SU-DHL-6 (cell line): ENCODE data around the gene FRMD4B.

ENCODE experiments used
- H2AFZ ChIP-seq: fragments of 200-600 bp; sonication (generic); 2 replicates; pipeline ENCODE4 v1.6.1; 2014; ENCODE audit warnings: low read depth, mild to moderate bottlenecking, moderate library complexity, mixed read lengths, antibody characterized with exemption, low read length; ENCODE audit not compliant: severe bottlenecking
- H3F3A ChIP-seq: fragments of 200-600 bp; shearing (Covaris generic); 2 replicates; pipeline ENCODE4 v1.6.0; 2016; ENCODE audit warnings: antibody characterized with exemption, mild to moderate bottlenecking; ENCODE audit not compliant: insufficient read depth
- H3K27ac ChIP-seq: fragments of 200-600 bp; sonication (generic); 2 replicates; pipeline ENCODE4 v1.5.1; 2016; ENCODE audit warnings: low read depth, mild to moderate bottlenecking, low read length, moderate library complexity, mixed read lengths
- H3K27me3 ChIP-seq: fragments of 200-600 bp; sonication (generic), shearing (Covaris generic); 2 replicates; pipeline ENCODE4 v1.6.0; 2014; ENCODE audit warnings: mild to moderate bottlenecking, low read length
- H3K36me3 ChIP-seq: fragments of 200-600 bp; sonication (generic); 2 replicates; pipeline ENCODE4 v1.6.1; 2014; ENCODE audit warnings: mild to moderate bottlenecking, low read length, mixed read lengths
- H3K4me2 ChIP-seq: fragments of 300-600, 200-600 bp; shearing (Covaris generic), sonication (generic); 2 replicates; pipeline ENCODE4 v1.6.0; 2014; ENCODE audit warnings: low read length, low read depth, mild to moderate bottlenecking; ENCODE audit not compliant: poor library complexity, severe bottlenecking
- H3K4me3 ChIP-seq: fragments of 200-600 bp; sonication (generic); 2 replicates; pipeline ENCODE4 v1.5.1; 2014; ENCODE audit warnings: antibody characterized with exemption, low read length, mild to moderate bottlenecking, mixed read lengths; ENCODE audit not compliant: insufficient read depth, poor library complexity, severe bottlenecking
- H3K79me2 ChIP-seq: fragments of 200-600 bp; sonication (generic); 2 replicates; pipeline ENCODE4 v1.6.1; 2014; ENCODE audit warnings: mild to moderate bottlenecking, low read length, moderate library complexity; ENCODE audit not compliant: insufficient read depth
- H3K9ac ChIP-seq: fragments of 200-600 bp; sonication (generic); 2 replicates; pipeline ENCODE4 v1.7.0; 2014; ENCODE audit warnings: mild to moderate bottlenecking, low read length
- H3K9me2 ChIP-seq: fragments of 200-600 bp; sonication (generic); replicated peaks from 2 replicates; pipeline ENCODE4 v1.6.1; 2014; ENCODE audit warnings: low read length; ENCODE audit not compliant: insufficient read depth
- H3K9me3 ChIP-seq: fragments of 200-600 bp; sonication (generic); 2 replicates; pipeline ENCODE4 v1.6.1; 2014; ENCODE audit warnings: low read length, mixed read lengths; ENCODE audit not compliant: insufficient read depth
- H4K20me1 ChIP-seq: fragments of 200-600 bp; sonication (generic); 2 replicates; pipeline ENCODE4 v1.6.1; 2014; ENCODE audit warnings: low read depth, mild to moderate bottlenecking, antibody characterized with exemption, low read length, moderate library complexity, mixed read lengths
- CTCF ChIP-seq: fragments of 200-600 bp; sonication (generic); IDR thresholded peaks from one replicate; pipeline ENCODE4 v1.5.1; 2017; ENCODE audit warnings: antibody characterized with exemption, mild to moderate bottlenecking, low read length, moderate library complexity; ENCODE audit not compliant: insufficient read depth, poor library complexity, severe bottlenecking
- EZH2phosphoT487 ChIP-seq: fragments of 200-600 bp; sonication (generic), shearing (Covaris generic); conservative IDR thresholded peaks from 2 replicates; pipeline ENCODE4 v1.6.1; 2018; ENCODE audit warnings: mild to moderate bottlenecking, antibody characterized with exemption, low read length, moderate library complexity, mixed read lengths

FRMD4B gene

DNA sequence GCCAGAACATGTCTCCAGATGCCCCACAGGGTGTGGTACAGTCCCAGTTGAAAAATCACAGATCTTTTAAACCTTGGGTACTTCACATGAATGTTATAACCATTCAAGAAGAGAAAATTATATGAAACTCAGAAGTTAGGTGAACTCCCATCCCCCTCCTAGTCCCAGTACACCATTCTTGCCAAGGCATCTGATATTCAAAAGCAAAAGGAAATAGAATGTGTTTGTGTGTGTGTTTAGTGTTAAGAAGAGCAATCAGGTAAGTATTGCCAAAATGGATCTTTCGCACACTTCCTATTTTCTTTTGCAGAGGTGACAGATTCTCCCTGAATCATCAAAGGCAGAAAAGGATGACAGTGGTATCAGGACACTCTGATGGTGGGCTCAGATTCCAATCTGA, 219.4 kb downstream of the FRMD4B start:
- Histone ChIP-seq H3K9ac (no peak overlapping the region), H3F3A (no peaks in the 10 kb centered on the region), H3K36me3 (no peaks in the 10 kb centered on the region), H3K4me2 (no peak overlapping the region), H3K79me2 (no peaks in the 10 kb centered on the region), H2AFZ (no peak overlapping the region), H3K9me2 (no peaks in the 10 kb centered on the region), H3K27me3 (no peaks in the 10 kb centered on the region), H3K4me3 (no peak overlapping the region), H3K9me3 (no peaks in the 10 kb centered on the region), H4K20me1 (no peaks in the 10 kb centered on the region), H3K27ac (no peak overlapping the region)
- TF ChIP-seq EZH2phosphoT487: no peak
- TF ChIP-seq CTCF: no peak

DNA sequence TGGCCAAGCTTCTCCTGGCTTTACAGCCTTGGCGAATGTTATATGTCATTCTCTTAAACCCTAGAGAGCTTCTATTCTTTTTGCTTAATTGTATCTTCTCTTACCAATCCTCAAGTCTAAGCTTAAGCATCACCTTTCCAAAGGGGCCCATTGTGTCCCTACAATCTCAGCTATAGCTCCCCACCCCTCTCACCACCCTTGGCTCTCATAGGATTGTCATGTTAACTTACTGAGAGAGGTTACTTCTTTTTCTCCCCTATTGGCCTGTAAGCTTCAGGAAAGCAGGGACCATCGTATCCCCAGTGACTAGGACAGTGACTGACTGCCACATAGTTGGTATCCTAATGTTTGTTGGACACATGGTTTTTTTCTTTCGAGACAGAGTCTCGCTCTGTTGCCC, 220.1 kb downstream of the FRMD4B start:
- no peaks in the 10 kb centered on the region for H3F3A ChIP-seq
- no peaks in the 10 kb centered on the region for H3K79me2 ChIP-seq
- no peak overlapping the region for H2AFZ ChIP-seq
- H3K4me2 ChIP-seq: no peak overlapping the region
- no peaks in the 10 kb centered on the region for H3K27me3 ChIP-seq
- no peak overlapping the region for H3K4me3 ChIP-seq
- no peak overlapping the region for H3K9ac ChIP-seq
- no peak overlapping the region for H3K27ac ChIP-seq
- no peaks in the 10 kb centered on the region for H3K36me3 ChIP-seq
- H4K20me1 ChIP-seq: no peaks in the 10 kb centered on the region
- TF ChIP-seq EZH2phosphoT487 (no peak), CTCF (no peak)
- H3K9me2 ChIP-seq: no peaks in the 10 kb centered on the region
- no peaks in the 10 kb centered on the region for H3K9me3 ChIP-seq

- no peaks in the 10 kb centered on the region for H3K9me2 ChIP-seq
These were observed 221.6 kb downstream of the FRMD4B start for GRCh38 chr3:69164296-69164695.

More at GRCh38 chr3:69164296-69164695, 221.6 kb downstream of the FRMD4B start:
- TF ChIP-seq EZH2phosphoT487 (no peak), CTCF (no peak)
- H3F3A ChIP-seq: no peaks in the 10 kb centered on the region
- H3K27ac ChIP-seq: no peak overlapping the region
- H3K4me3 ChIP-seq: no peak overlapping the region
- H3K9ac ChIP-seq: no peak overlapping the region
- H3K4me2 ChIP-seq: no peak overlapping the region
- H4K20me1 ChIP-seq: no peaks in the 10 kb centered on the region
- H3K36me3 ChIP-seq: no peaks in the 10 kb centered on the region
- H3K9me3 ChIP-seq: no peaks in the 10 kb centered on the region
- no peak overlapping the region for H2AFZ ChIP-seq
- H3K79me2 ChIP-seq: no peaks in the 10 kb centered on the region
- H3K27me3 ChIP-seq: no peaks in the 10 kb centered on the region
